Stomach (tissue), 4 donors: ENCODE measurements around the gene GRK2.

Source experiments
- CTCF ChIP-seq, 7 experiments: fragments of 450-650 bp in 4 of 7; fragments of 200-600 bp in 3 of 7; sonication (generic) in 3 of 7; IDR thresholded peaks; one replicate each; pipeline ENCODE4 v1.5.1; 2016 to 2019; ENCODE audit warnings: antibody characterized with exemption in 7 of 7, control low read depth in 2 of 7, mild to moderate bottlenecking in 1 of 7
- POLR2A ChIP-seq, 4 donors: fragments of 450-650 bp; IDR thresholded peaks; one replicate each; pipeline ENCODE4 v1.6.1; 2016; ENCODE audit warnings: antibody characterized with exemption in 4 of 4, control low read depth in 2 of 4, mild to moderate bottlenecking in 1 of 4, moderate library complexity in 1 of 4
- POLR2AphosphoS5 ChIP-seq, 3 donors: sonication (generic); formaldehyde crosslinking; IDR thresholded peaks; one replicate each; pipeline ENCODE4 v1.6.1; 2016; ENCODE audit warnings: antibody characterized with exemption in 3 of 3

DNA sequence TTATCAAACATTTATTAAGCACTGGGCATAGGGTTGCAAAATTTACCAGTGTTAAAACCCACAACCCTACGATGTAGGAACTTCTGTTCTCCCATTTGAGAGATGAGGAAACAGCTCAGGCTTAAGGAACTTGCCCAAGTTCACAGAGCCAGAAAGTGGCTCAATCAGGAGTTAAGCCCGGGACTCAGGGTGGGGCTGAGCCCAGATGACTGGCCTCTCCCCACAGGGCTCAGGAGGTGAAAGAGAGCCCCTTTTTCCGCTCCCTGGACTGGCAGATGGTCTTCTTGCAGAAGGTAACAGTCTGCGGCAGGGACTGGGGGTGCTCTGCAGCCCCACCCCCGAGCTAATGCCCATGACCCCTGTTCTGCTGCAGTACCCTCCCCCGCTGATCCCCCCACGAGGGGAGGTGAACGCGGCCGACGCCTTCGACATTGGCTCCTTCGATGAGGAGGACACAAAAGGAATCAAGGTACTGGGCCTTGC, 17.2 kb downstream of the GRK2 start:
- TF ChIP-seq CTCF (IDR thresholded peaks at IDR 0.05): no peak
- no peak for TF ChIP-seq POLR2A (IDR thresholded peaks at IDR 0.05)
- no peak for TF ChIP-seq POLR2AphosphoS5 (IDR thresholded peaks at IDR 0.05)
